SK-MEL-5 (cell line): ENCODE measurements around the gene NEDD9. TPM values are rescaled to one million over a fixed set of nuclear protein-coding genes. Genes with fewer than 3 reads are reported as not detected.
A peak's percentile ranks its signal among the peaks of the same experiment; 100 is the strongest.

Experiments used
- DNase-seq: peaks from one replicate; pipeline ENCODE4 v3.0.0-alpha.2; 2016; ENCODE audit warnings: low read depth, low spot score
- in situ Hi-C: cut with HindIII; loops from 2 replicates; pipeline ENCODE4 v1.10.0; 2016; ENCODE audit warnings: low sequenced_read_pairs, high pct_unique_total_duplicates, low pct_unique_long_range_greater_than_20kb
- total RNA-seq: library from RNA; depleted of rRNA; stranded (reverse); fragments of >200 nt; shearing (Covaris generic); gene quantifications from 2 replicates; pipeline ENCODE4 v1.2.3, GENCODE V29; 2014

The NEDD9 gene
- total RNA-seq, 1 experiment from 2014 or later = 140 TPM

DNA sequence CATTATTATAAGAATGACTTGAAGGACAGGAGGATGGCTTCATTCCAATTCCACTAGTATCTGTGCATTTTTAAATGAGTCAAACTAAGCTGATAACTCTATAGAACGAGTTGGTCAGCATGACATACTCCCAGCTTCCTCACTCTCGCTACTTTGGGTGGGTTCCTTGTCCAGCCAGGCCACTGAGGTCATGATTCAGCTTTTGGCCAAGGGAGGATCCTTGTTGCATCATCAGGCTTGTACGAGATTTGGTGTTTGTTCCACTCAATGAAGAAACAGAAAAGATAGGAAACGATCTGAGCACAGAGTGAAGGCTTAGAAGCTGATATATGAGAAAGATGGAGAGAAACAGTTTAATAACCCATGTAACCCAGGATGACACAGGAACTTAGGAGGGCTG lies 19.8 kb downstream of the NEDD9 start:
- in situ Hi-C loops = loop anchor here (10.0 kb wide), 1 partner anchor 282 kb away; no protein-coding TSS in a partner anchor
- no peak for DNase-seq

DNA sequence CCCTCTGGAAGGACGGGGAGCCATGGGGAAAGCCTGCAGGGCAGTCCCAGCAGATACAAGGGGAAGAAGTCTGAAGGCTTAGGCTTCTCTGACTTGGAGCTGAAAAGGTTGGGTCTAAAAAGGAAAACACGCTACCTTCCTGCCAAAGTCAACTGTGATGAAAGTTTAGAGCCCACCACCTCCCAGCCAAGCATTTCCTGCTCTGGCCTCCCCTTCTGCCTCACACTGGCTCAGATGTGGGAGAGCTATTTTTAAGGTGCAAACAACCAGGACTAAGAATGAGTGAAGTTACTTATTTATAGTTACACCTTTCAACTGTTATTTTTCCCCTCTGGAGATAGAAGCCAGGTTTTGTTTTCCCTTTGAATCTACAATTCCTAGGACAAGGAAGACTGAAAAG lies 21.2 kb downstream of the NEDD9 start:
- in situ Hi-C loops = loop anchor here (10.0 kb wide), 1 partner anchor 284 kb away; no protein-coding TSS in a partner anchor

DNA sequence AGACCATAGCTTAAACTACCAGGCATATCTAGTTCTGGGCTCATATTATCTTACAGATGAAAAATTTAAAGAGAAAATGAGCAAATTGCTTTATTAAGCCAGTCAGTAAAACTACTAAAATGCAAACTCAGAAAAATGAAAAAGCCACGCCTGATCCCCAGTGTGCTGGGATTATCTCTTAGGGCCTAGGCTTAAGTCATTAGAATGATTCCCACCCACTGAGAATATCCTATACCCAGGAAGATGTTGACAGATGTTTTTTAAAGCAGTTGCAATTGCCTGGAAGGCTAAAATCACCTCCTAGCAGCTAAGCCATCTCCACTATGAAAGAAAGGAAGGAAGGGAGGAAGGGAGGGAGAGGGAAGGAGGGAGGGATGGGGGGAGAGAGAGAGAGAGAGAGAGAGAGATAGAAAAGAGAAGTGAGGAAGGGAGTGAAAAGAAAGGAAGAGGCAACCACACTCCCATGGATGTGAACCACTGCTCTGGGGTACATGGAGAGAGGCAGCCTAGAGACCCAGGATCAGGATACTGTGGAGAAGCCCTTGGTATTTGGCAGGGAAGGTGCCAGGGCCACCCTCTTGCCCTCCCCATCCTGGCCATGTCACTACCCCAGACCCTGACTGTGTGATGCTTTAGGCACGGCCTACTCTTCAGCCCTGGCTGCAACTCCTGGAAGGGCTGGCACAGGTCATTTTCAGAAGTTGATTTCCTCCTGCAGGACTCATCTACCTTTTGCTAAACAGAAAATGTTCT lies 21.9 kb downstream of the NEDD9 start:
- in situ Hi-C loops = loop anchor here (10.0 kb wide), 1 partner anchor 284 kb away; no protein-coding TSS in a partner anchor
- DNase-seq = no peak

More for the DNA sequence above, 21.2 kb downstream of the NEDD9 start:
- no peak for DNase-seq

DNA sequence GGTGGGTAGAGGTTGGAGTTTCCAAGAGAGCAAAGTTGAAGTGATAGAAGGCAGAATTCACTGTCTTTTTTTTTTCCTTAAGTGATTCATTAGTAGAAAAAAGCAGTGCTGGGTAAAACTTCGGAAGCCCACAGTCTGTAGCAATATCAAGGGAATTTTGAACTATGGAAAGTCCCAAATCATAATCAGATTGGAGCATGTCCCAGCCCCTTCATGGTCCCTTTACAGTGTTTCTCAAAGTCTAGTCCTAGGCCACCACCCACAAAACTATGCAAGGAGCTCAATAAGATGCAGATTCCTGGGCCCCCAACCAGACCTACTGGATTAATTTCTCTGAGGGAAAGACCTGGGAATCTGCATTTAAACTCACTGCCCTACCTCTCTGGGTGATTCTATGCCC lies 22.6 kb downstream of the NEDD9 start:
- DNase-seq = no peak

DNA sequence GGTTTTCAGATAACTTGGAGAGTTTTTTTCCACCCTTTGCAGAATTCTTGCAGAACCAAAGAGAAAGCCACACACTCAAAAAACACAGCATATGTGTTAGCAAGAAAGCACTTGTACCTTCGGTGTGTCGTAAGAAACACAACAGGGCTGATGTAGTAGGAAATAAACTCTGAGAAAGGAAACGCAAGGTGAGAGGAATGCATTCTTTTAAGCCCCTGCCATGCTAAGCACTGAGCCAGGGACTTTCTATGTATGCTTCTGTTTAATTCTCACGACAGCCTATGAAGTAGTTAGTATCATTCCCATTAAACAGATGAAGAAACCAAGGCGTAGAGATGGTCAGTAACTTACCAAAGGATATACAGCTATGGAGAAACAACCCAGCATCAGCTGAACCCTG lies 23.1 kb downstream of the NEDD9 start:
- no peak for DNase-seq
- in situ Hi-C loops = no loop called here

More for the DNA sequence above, 22.6 kb downstream of the NEDD9 start:
- in situ Hi-C loops = loop anchor here (10.0 kb wide), 1 partner anchor 285 kb away; no protein-coding TSS in a partner anchor

DNA sequence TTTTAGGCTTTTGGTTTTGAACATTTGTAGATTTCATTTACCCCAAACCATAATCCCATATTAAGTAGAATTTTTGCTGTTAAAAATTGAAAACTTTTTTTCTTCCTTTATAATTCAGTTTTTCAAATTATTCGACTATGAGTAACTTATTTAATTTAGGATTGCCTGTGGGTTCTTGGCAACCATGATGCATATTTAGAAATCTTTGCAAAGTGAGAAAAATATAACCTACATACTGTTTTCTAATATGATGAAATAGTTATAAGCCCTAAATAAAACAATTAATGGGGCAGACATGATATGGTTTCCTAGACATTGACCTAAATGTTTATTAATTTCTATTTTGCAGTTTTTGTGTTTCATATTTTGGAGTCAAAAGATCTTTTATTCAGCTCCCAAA lies 23.6 kb downstream of the NEDD9 start:
- DNase-seq = no peak
- in situ Hi-C loops = no loop called here

DNA sequence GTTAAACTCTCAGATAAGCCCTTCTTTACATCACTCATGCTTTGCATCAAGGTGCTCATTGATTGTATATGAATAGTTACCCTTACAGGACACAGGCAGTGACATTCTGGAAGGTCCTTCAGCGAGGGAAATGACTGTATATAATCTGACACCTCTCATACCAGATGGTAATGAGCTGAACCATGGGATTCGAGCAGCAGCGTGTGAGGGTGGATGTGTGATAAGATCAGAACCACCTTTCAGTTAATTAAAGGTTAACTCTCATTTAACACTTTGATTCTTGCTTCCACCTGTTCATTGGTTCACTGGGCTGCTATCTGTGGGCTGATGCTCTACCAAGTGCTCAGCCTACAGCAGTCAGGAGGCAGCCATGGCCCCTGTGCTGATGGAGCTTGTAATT lies 24.2 kb downstream of the NEDD9 start:
- no peak for DNase-seq
- in situ Hi-C loops = no loop called here

DNA sequence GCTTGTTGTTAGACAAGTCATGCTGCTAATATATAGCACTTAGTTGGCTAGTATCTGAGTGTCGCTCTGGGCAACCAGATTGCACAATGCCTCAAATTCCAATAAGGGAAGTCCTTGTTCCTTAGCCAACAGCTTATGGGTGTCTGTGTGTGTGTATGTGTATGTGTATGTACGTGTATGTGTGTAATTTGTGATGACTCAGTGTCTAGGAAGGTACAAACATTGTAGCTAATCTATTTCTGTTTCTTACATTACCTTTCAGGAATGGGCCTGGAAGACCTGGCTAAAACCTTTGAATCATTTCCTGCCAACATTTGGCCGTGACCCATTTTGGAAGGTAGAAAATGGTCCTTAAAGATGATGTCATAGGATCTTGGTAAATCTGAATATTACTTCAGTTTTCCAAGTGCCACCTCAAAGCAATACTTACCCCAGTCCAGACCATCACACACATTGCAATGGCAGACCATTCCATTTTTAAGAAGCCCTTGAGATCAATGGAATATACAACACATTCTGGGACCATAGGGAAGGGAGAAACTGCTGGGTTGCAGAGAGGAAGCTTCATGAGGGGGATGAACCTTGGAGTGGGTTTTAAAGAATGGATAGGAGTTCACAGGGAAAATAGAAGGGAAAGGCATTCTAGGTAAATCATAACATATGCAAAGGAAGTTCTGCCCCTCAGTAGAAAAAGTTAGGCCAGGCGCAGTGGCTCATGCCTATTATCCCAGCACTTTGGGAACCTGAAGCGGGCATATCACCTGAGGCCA lies 25.1 kb downstream of the NEDD9 start:
- in situ Hi-C loops = no loop called here
- DNase-seq = peak; percentile 95

DNA sequence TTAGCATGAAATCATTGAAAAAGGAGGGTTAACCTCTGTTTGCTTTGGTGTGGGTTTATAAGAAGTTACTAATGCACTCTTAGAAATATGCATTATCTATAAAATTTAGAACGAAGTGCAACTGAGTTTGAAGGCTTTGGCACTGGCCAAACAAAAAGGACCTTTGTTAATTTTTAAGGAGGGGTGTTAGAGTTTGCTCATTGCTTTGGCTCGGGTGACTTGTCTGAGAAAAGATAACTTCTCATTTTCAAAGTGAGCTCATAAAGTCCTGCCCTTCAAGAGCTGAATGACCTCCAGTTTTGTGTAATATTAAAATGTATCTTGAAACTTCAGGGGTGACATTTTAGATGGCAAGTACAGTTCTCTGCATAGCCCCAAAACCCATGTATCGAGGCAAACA lies 25.9 kb downstream of the NEDD9 start:
- peak; percentile 66 for DNase-seq
- in situ Hi-C loops = no loop called here

DNA sequence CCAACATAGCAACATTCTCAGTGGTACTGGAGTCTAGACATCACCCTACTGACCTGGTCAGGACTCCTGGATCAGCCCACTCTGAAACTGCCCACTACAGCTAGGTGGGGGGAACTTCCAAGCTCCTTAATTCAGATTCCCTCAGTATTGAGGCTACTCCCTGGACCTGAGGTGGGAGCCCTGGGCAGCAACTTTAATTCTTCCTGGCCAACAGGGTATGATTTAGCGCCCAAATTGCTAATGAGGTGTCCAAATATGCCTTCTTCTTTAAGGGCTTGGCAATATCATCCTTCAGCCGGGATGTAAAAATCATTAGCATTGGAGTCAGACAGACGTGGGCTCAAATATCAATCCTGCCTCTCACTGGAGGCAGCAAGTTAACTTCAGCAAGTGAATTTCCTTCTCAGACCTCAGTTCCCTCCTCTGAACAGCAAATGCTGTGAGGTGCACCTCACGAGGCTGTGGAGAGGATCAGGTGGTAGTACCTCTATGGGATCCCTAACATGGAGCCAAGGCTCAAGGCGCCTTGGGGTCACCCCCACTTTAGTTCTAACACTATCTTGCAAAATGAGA lies 27.6 kb downstream of the NEDD9 start:
- in situ Hi-C loops = no loop called here
- no peak for DNase-seq

DNA sequence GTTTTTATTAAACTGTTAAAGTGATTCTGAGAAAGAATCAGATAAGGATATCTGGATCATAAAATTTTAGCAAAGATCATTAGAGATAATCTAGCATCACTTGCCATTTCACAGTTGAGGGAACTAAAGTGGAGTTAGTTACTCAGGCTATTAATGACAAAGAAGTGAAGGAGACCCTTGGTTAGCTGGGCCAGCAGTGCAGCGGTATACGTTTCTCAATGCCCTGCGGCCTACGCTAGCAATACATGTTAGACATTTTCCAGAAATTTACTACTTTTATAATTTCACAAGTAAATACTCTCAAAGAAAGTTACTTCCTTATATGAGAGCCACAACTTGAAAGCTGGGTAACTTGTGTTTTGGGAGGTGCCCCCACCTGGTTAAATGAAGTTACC lies 28.5 kb downstream of the NEDD9 start:
- no peak for DNase-seq
- in situ Hi-C loops = no loop called here

DNA sequence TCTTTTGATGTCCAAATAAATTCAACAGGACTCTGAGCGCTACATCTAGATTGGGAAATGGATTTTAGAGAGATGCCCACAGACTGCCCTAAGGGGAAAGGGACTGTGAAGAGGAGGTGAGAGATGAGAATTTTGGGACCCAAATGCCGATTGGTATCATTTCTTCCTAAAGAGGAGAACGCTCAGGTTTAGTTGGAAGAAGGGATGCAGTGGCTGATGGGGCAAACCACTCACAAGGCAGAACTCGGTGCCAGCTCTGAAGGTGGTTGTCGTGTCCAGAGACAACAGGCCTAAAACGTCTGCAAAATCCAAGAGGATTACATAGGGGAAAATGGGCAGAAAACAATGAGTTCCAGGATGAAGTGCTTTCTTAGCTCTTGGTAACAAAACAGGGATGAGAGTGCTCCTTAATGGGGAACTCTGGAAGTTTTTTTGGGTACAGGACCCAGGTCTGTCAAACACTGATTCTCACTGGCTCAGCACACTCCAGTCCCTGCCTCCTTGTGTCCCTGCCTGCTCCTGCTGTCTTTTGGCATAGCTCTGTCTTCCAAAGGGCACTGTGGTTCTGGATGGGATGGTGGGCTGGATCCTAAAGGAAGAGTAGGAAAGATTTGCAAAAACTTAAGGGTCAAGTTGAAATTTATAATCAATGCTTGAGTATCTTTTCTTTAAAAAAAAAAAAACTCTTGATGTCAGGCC lies 29.0 kb downstream of the NEDD9 start:
- in situ Hi-C loops = no loop called here
- no peak for DNase-seq

DNA sequence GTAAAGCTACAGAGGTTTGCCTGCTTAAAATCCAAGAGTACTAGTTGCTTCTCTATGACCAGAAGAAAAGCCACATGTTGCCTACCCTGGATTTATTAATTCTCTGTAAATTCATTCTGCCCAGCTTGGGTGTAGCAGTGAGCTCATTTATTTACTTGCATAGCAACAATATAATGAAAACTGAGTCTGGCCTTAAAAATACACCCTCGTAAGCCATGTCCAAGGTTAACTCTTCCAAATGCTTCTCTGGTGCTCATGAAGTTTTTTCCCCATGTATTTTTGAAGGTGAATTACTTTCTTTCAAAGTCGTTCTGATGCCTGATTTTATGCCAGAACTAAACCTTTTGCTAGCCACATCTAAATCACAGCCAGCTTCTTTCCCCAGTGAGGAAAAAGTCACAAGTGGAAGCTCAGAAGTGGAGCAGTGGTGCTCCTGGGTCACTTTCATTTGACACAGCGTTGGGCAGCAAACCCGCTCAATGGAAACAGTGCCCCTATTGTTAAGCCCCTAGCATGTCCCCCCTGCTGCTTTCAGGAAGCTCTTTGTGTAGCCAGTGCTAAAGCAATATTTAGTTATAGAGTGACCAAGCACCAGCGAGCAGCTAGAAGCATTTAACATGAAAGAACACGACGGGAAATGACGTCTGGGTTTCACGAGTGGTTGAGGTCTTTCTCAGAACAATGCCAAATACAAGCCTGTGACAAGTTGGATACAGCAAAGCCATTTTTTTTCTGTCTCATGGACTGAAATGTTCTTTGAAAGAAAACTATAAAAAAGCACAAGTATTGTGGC lies 29.8 kb downstream of the NEDD9 start:
- in situ Hi-C loops = no loop called here
- peak; percentile 100 for DNase-seq

DNA sequence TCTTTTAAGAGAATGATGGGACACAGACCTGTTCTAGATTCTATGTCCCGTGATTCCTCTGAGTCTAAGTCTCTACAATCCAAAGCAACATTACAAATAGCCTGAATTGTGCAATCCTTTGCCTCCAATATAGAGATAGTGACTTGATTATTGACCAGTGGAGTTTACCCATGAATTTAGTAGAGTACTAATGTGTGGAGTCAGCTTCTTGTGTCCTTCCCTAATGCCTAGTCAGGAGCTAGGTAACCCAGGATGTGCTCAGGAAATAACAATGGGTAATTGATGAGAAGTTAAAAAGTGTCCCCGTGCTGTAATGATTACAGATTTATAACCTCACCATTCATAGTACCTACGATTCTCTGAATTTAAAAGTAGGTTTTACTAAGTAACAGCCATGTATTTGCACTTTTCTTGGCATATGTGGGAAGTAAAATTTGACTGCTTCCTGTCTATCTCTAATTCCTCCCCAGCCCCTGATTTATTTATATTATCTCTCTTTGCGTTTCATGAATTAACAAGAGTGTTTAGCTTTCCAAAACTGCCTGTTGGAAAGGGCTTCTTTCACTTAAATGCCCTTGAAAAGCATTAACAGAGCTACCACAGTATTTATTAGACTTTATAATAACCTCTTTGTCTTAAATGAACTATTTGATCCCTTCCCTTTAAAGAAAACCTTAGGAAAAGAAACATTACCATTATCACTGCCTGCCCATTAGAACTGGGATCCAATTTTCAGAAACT lies 30.5 kb downstream of the NEDD9 start:
- DNase-seq = peak; percentile 63
- in situ Hi-C loops = no loop called here

DNA sequence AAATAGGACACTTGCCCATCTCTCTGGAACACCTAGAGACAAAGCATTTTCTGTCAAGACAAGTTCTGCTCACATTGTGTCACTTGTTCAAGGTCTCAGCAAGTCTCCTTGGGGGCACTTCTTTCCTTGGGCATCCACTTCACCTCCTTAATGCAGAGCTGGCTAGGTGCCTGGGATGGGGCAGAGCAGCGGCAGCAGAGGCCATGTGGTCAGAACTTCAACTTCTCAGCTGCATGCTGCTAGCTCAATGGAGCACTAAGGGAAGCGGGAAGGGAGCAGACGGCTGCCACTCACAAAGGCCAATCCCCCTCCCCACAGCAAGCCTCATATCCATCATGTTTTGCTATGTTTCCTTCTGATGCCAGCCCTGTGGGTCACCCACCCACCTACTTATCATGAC lies 31.5 kb downstream of the NEDD9 start:
- no peak for DNase-seq
- in situ Hi-C loops = no loop called here

DNA sequence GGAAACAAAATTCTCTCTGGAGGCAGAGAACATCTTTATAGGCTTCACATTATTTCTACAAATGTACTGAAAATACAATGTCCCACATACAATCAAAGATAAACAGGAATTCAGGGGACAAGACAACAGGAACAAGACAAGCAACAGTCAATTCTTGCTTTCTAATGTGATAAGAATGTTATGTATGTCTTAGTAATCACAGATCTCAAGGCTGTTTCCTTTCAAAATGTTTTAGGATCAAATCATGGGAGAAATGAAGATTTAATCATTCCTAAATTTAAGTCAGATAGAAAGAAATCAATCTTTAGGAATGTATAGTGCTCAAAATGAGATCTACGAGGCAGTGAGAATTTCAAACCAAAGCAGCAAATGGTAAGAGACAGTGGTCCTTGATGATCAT lies 32.1 kb downstream of the NEDD9 start:
- in situ Hi-C loops = no loop called here
- no peak for DNase-seq
